ENCODE measurements around the gene GSTCD.

- TF ChIP-seq, protein P1, sequence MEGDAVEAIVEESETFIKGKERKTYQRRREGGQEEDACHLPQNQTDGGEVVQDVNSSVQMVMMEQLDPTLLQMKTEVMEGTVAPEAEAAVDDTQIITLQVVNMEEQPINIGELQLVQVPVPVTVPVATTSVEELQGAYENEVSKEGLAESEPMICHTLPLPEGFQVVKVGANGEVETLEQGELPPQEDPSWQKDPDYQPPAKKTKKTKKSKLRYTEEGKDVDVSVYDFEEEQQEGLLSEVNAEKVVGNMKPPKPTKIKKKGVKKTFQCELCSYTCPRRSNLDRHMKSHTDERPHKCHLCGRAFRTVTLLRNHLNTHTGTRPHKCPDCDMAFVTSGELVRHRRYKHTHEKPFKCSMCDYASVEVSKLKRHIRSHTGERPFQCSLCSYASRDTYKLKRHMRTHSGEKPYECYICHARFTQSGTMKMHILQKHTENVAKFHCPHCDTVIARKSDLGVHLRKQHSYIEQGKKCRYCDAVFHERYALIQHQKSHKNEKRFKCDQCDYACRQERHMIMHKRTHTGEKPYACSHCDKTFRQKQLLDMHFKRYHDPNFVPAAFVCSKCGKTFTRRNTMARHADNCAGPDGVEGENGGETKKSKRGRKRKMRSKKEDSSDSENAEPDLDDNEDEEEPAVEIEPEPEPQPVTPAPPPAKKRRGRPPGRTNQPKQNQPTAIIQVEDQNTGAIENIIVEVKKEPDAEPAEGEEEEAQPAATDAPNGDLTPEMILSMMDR (conservative IDR thresholded peaks at IDR 0.05; ENCODE audit: low read depth in 2 of 2), result no peak
- TF ChIP-seq EZH2phosphoT487 (IDR thresholded peaks at IDR 0.05; ENCODE audit: unreplicated experiment) (no peak), POLR2AphosphoS5 (IDR thresholded peaks at IDR 0.05; ENCODE audit: low read depth) (no peak), EZH2 (IDR thresholded peaks at IDR 0.05; ENCODE audit: low read depth, unreplicated experiment) (no peak)
- TF ChIP-seq, protein P2, sequence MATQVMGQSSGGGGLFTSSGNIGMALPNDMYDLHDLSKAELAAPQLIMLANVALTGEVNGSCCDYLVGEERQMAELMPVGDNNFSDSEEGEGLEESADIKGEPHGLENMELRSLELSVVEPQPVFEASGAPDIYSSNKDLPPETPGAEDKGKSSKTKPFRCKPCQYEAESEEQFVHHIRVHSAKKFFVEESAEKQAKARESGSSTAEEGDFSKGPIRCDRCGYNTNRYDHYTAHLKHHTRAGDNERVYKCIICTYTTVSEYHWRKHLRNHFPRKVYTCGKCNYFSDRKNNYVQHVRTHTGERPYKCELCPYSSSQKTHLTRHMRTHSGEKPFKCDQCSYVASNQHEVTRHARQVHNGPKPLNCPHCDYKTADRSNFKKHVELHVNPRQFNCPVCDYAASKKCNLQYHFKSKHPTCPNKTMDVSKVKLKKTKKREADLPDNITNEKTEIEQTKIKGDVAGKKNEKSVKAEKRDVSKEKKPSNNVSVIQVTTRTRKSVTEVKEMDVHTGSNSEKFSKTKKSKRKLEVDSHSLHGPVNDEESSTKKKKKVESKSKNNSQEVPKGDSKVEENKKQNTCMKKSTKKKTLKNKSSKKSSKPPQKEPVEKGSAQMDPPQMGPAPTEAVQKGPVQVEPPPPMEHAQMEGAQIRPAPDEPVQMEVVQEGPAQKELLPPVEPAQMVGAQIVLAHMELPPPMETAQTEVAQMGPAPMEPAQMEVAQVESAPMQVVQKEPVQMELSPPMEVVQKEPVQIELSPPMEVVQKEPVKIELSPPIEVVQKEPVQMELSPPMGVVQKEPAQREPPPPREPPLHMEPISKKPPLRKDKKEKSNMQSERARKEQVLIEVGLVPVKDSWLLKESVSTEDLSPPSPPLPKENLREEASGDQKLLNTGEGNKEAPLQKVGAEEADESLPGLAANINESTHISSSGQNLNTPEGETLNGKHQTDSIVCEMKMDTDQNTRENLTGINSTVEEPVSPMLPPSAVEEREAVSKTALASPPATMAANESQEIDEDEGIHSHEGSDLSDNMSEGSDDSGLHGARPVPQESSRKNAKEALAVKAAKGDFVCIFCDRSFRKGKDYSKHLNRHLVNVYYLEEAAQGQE (IDR thresholded peaks at IDR 0.05; ENCODE audit: unreplicated experiment), result no peak
These were observed 5.5 kb downstream of the GSTCD start for GRCh38 chr4:105714071-105714521.

All from GM23338 (cell line).